ENCODE data around the gene CYLD. TPM values are rescaled to one million over a fixed set of nuclear protein-coding genes. Genes with fewer than 3 reads are reported as not detected.

The CYLD gene
- total and polyA plus RNA-seq, 2 donors (not counting 1 experiment from before 2014, with no cell fraction given) = 30.0 to 160 TPM

GRCh38 chr16:50808929-50809538 lies 67.1 kb downstream of the CYLD start:
- no peaks in the 10 kb centered on the region for H3K9me3 ChIP-seq (ENCODE audit: control extremely low read depth in 1 of 3, control insufficient read depth in 2 of 3, insufficient read depth in 1 of 3, low read length in 2 of 3)
- POLR2A ChIA-PET = no interaction called here
- intact Hi-C loops (cut with micrococcal nuclease) = no loop called here

GRCh38 chr16:50809561-50809960 lies 67.7 kb downstream of the CYLD start:
- Mint-ChIP-seq H3K9me3 (ENCODE audit: insufficient read depth) (no peaks in the 10 kb centered on the region), H3K4me3 (no peak overlapping the region), H3K27me3 (peaks cover 15% of the 10 kb centered on the region), H3K4me1 (peaks cover 20% of the 10 kb centered on the region), H3K27ac (no peak overlapping the region)
- Histone ChIP-seq H3K9me3 (ENCODE audit: control extremely low read depth in 1 of 3, control insufficient read depth in 2 of 3, insufficient read depth in 1 of 3, low read length in 2 of 3) (no peaks in the 10 kb centered on the region), H3K27me3 (replicated peaks in 1 of 4; ENCODE audit: control extremely low read depth in 1 of 4, control insufficient read depth in 3 of 4, insufficient read depth in 4 of 4, low read length in 3 of 4) (no peaks in the 10 kb centered on the region), H3K4me2 (replicated peaks; ENCODE audit: low read depth, low read length, poor library complexity, severe bottlenecking) (no peak overlapping the region), H3K4me1 (ENCODE audit: control insufficient read depth in 2 of 2, insufficient read depth in 2 of 2, low read length in 2 of 2) (peaks cover 11 to 15% of the 10 kb centered on the region in 2 donors), H4K20me1 (ENCODE audit: control insufficient read depth, insufficient read depth, low read length, poor library complexity, severe bottlenecking) (no peaks in the 10 kb centered on the region), H3K9ac (ENCODE audit: low read length) (no peak overlapping the region), H3K27ac (ENCODE audit: low read length in 2 of 2) (no peak overlapping the region), H3K79me2 (ENCODE audit: control insufficient read depth, insufficient read depth, low read length) (no peaks in the 10 kb centered on the region), H3K36me3 (replicated peaks in 1 of 2; ENCODE audit: control extremely low read depth in 1 of 2, control insufficient read depth in 1 of 2, extremely low read depth in 1 of 2, insufficient read depth in 2 of 2, low read length in 1 of 2) (no peaks in the 10 kb centered on the region), H2AFZ (ENCODE audit: insufficient read depth, low read depth, low read length, poor library complexity, severe bottlenecking) (no peak overlapping the region), H3K4me3 (ENCODE audit: control extremely low read depth in 1 of 5, extremely low read depth in 1 of 5, insufficient read depth in 1 of 5, low read depth in 2 of 5, low read length in 4 of 5) (no peak overlapping the region)
- intact Hi-C loops (cut with micrococcal nuclease) = no loop called here
- WGBS (ENCODE audit: insufficient coverage) = 32% methylated on average over 3 of the region's 6 CpGs
- TF ChIP-seq, protein P1, sequence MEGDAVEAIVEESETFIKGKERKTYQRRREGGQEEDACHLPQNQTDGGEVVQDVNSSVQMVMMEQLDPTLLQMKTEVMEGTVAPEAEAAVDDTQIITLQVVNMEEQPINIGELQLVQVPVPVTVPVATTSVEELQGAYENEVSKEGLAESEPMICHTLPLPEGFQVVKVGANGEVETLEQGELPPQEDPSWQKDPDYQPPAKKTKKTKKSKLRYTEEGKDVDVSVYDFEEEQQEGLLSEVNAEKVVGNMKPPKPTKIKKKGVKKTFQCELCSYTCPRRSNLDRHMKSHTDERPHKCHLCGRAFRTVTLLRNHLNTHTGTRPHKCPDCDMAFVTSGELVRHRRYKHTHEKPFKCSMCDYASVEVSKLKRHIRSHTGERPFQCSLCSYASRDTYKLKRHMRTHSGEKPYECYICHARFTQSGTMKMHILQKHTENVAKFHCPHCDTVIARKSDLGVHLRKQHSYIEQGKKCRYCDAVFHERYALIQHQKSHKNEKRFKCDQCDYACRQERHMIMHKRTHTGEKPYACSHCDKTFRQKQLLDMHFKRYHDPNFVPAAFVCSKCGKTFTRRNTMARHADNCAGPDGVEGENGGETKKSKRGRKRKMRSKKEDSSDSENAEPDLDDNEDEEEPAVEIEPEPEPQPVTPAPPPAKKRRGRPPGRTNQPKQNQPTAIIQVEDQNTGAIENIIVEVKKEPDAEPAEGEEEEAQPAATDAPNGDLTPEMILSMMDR (IDR thresholded peaks at IDR 0.05) = no peak
- TF ChIP-seq EZH2 (IDR thresholded peaks at IDR 0.05; ENCODE audit: borderline replicate concordance, insufficient read depth, low read depth, low read length, poor library complexity, severe bottlenecking) = no peak
- no peak for ATAC-seq (ENCODE audit: low read depth)
- CTCF ChIA-PET = interaction anchor here (1.9 kb wide), 1 partner anchor 138 kb away, joined by 7 read pairs; no protein-coding TSS in a partner anchor
- no peak for DNase-seq
- POLR2A ChIA-PET = no interaction called here

More at GRCh38 chr16:50808929-50809538, 67.1 kb downstream of the CYLD start:
- Histone ChIP-seq H3K4me3 (ENCODE audit: control extremely low read depth in 1 of 5, extremely low read depth in 1 of 5, insufficient read depth in 1 of 5, low read depth in 2 of 5, low read length in 4 of 5) (no peak overlapping the region), H3K4me2 (replicated peaks; ENCODE audit: low read depth, low read length, poor library complexity, severe bottlenecking) (no peak overlapping the region), H3K9ac (ENCODE audit: low read length) (no peak overlapping the region), H3K36me3 (replicated peaks in 1 of 2; ENCODE audit: control extremely low read depth in 1 of 2, control insufficient read depth in 1 of 2, extremely low read depth in 1 of 2, insufficient read depth in 2 of 2, low read length in 1 of 2) (no peaks in the 10 kb centered on the region), H3K27me3 (replicated peaks in 1 of 4; ENCODE audit: control extremely low read depth in 1 of 4, control insufficient read depth in 3 of 4, insufficient read depth in 4 of 4, low read length in 3 of 4) (no peaks in the 10 kb centered on the region), H4K20me1 (ENCODE audit: control insufficient read depth, insufficient read depth, low read length, poor library complexity, severe bottlenecking) (no peaks in the 10 kb centered on the region), H3K27ac (ENCODE audit: low read length in 2 of 2) (no peak overlapping the region), H3K4me1 (ENCODE audit: control insufficient read depth in 2 of 2, insufficient read depth in 2 of 2, low read length in 2 of 2) (peaks cover 11 to 15% of the 10 kb centered on the region in 2 donors), H3K79me2 (ENCODE audit: control insufficient read depth, insufficient read depth, low read length) (no peaks in the 10 kb centered on the region), H2AFZ (ENCODE audit: insufficient read depth, low read depth, low read length, poor library complexity, severe bottlenecking) (no peak overlapping the region)
- Mint-ChIP-seq H3K4me3 (no peak overlapping the region), H3K27me3 (peaks cover 15% of the 10 kb centered on the region), H3K9me3 (ENCODE audit: insufficient read depth) (no peaks in the 10 kb centered on the region), H3K4me1 (peaks cover 20% of the 10 kb centered on the region), H3K27ac (no peak overlapping the region)
- WGBS (ENCODE audit: insufficient coverage) = 16% methylated on average over 8 of the region's 9 CpGs
- DNase-seq (no peak), ATAC-seq (ENCODE audit: low read depth) (no peak)
- CTCF ChIA-PET = interaction anchor here (1.9 kb wide), 1 partner anchor 137 kb away, joined by 7 read pairs; no protein-coding TSS in a partner anchor
- TF ChIP-seq, protein P1 (IDR thresholded peaks at IDR 0.05) = no peak
- no peak for TF ChIP-seq EZH2 (IDR thresholded peaks at IDR 0.05; ENCODE audit: borderline replicate concordance, insufficient read depth, low read depth, low read length, poor library complexity, severe bottlenecking)
